SK-N-SH (cell line): ENCODE results near the gene RHBDL3. TPM values are rescaled to one million over a fixed set of nuclear protein-coding genes. Genes with fewer than 3 reads are reported as not detected.

Experiments
- CTCF ChIA-PET: fragments of 300-600, 350-600 bp; formaldehyde crosslinking; extraction: SDS; loops from one replicate; lab custom pipeline; 2021; lab: Yijun Ruan, JAX
- POLR2A ChIA-PET: fragments of 350-600 bp; sonication (Branson Sonifier 250); formaldehyde crosslinking; extraction: SDS; loops from one replicate; lab custom pipeline; 2020; ENCODE audit warnings: antibody characterized with exemption, inconsistent platforms; lab: Yijun Ruan, JAX
- DNase-seq: peaks from one replicate; pipeline ENCODE4 v3.0.0; 2012
- H2AFZ ChIP-seq: fragments of 200-600 bp; sonication (generic); 2 replicates; pipeline ENCODE4 v1.8.1; 2016; ENCODE audit warnings: antibody characterized with exemption, mild to moderate bottlenecking, low read depth
- H3F3A ChIP-seq: fragments of 200-600 bp; sonication (generic); replicated peaks from 2 replicates; pipeline ENCODE3; 2016; ENCODE audit warnings: antibody characterized with exemption, mild to moderate bottlenecking; ENCODE audit not compliant: insufficient read depth
- H3K27ac ChIP-seq, 2 experiments: fragments of 200-500 bp in 1 of 2; fragments of 200-600 bp in 1 of 2; sonication (Bioruptor generic) in 1 of 2; sonication (generic), shearing (Covaris generic) in 1 of 2; 2 replicates each; pipeline versions ENCODE4 v1.5.1 to v1.6.1; 2014 to 2016; ENCODE audit warnings: low read depth in 2 of 2, inconsistent platforms in 1 of 2, low read length in 1 of 2, mild to moderate bottlenecking in 1 of 2, mixed read lengths in 1 of 2
- H3K27me3 ChIP-seq: fragments of 200-600 bp; sonication (generic), shearing (Covaris generic); 2 replicates; pipeline ENCODE4 v1.6.1; 2016; ENCODE audit warnings: mixed run types; ENCODE audit not compliant: insufficient read depth
- H3K36me3 ChIP-seq, 2 experiments: fragments of 200-500 bp in 1 of 2; fragments of 200-600 bp in 1 of 2; sonication (Bioruptor generic) in 1 of 2; sonication (generic) in 1 of 2; replicated peaks in 1 of 2; 2 replicates each; pipeline versions ENCODE3 to v1.5.1; 2014 to 2016; ENCODE audit warnings: low read length in 1 of 2, mild to moderate bottlenecking in 1 of 2; ENCODE audit not compliant: insufficient read depth in 2 of 2, control insufficient read depth in 1 of 2
- H3K4me1 ChIP-seq, 2 experiments: fragments of 200-500 bp in 1 of 2; fragments of 200-600 bp in 1 of 2; sonication (Bioruptor generic) in 1 of 2; sonication (generic), shearing (Covaris generic) in 1 of 2; 2 replicates each; pipeline versions ENCODE4 v1.5.1 to v1.6.1; 2014 to 2016; ENCODE audit warnings: low read depth in 1 of 2, low read length in 1 of 2, mixed run types in 1 of 2; ENCODE audit not compliant: insufficient read depth in 2 of 2, control insufficient read depth in 1 of 2
- H3K4me2 ChIP-seq: fragments of 200-600 bp; sonication (generic), shearing (Covaris generic); 2 replicates; pipeline ENCODE4 v1.6.1; 2017; ENCODE audit warnings: mixed run types
- H3K4me3 ChIP-seq, 2 experiments: fragments of 200-500 bp in 1 of 2; fragments of 200-600 bp in 1 of 2; sonication (Bioruptor generic) in 1 of 2; sonication (generic), shearing (Covaris generic) in 1 of 2; 2 replicates each; pipeline versions ENCODE4 v1.5.1 to v1.8.1; 2014 to 2016; ENCODE audit warnings: low read depth in 2 of 2, inconsistent platforms in 1 of 2, low read length in 1 of 2, mild to moderate bottlenecking in 1 of 2, mixed read lengths in 1 of 2, moderate library complexity in 1 of 2
- H3K79me2 ChIP-seq: fragments of 200-600 bp; sonication (generic); 2 replicates; pipeline ENCODE4 v1.8.1; 2017; ENCODE audit warnings: mild to moderate bottlenecking; ENCODE audit not compliant: insufficient read depth
- H3K9ac ChIP-seq: fragments of 200-600 bp; sonication (generic); 2 replicates; pipeline ENCODE4 v1.6.1; 2017; ENCODE audit warnings: mixed run types
- H3K9me2 ChIP-seq: fragments of 200-600 bp; sonication (generic); 2 replicates; pipeline ENCODE4 v1.6.1; 2017; ENCODE audit warnings: mixed run types
- H3K9me3 ChIP-seq: fragments of 200-600 bp; sonication (generic); 2 replicates; pipeline ENCODE4 v1.6.1; 2017; ENCODE audit warnings: mixed run types, mild to moderate bottlenecking, moderate library complexity
- H4K20me1 ChIP-seq: fragments of 200-600 bp; sonication (generic); 2 replicates; pipeline ENCODE4 v1.6.1; 2017; ENCODE audit warnings: mild to moderate bottlenecking, mixed run types; ENCODE audit not compliant: insufficient read depth
- CHD2 ChIP-seq: fragments of 150-350 bp; IDR thresholded peaks from 2 replicates; pipeline ENCODE4 v1.6.1; 2018; ENCODE audit warnings: low read length; ENCODE audit not compliant: partially characterized antibody
- ELF1 ChIP-seq: IDR thresholded peaks from 2 replicates; pipeline ENCODE4 v1.4.0; 2012
- EZH2phosphoT487 ChIP-seq: fragments of 200-600 bp; sonication (generic); IDR thresholded peaks from 2 replicates; pipeline ENCODE4 v1.6.1; 2017; ENCODE audit warnings: low read depth, mixed run types, mild to moderate bottlenecking, antibody characterized with exemption, moderate library complexity, borderline replicate concordance
- FOSL2 ChIP-seq: IDR thresholded peaks from 2 replicates; pipeline ENCODE4 v1.4.0; 2012; ENCODE audit warnings: low read depth, mild to moderate bottlenecking, moderate library complexity, borderline replicate concordance
- FOXM1 ChIP-seq: IDR thresholded peaks from 2 replicates; pipeline ENCODE4 v1.4.0; 2012; ENCODE audit warnings: low read depth, mild to moderate bottlenecking
- GABPA ChIP-seq: IDR thresholded peaks from 2 replicates; pipeline ENCODE4 v1.4.0; 2012; ENCODE audit warnings: low read depth, mild to moderate bottlenecking
- GATA2 ChIP-seq: sonication (generic); formaldehyde crosslinking; IDR thresholded peaks from 2 replicates; pipeline ENCODE4 v1.5.0; 2020; ENCODE audit warnings: mild to moderate bottlenecking, missing genetic modification reagents
- JUND ChIP-seq: IDR thresholded peaks from 2 replicates; pipeline ENCODE4 v1.4.0; 2012
- MEF2A ChIP-seq: IDR thresholded peaks from 2 replicates; pipeline ENCODE4 v1.4.0; 2012; ENCODE audit warnings: low read depth, borderline replicate concordance
- MXI1 ChIP-seq: IDR thresholded peaks from 2 replicates; pipeline ENCODE4 v1.6.1; 2012; ENCODE audit warnings: mild to moderate bottlenecking, low read depth, low read length, improper control_type of control experiment
- NRF1 ChIP-seq: IDR thresholded peaks from 2 replicates; pipeline ENCODE4 v1.6.1; 2012; ENCODE audit warnings: low read depth, mild to moderate bottlenecking, low read length
- POLR2AphosphoS5 ChIP-seq: IDR thresholded peaks from 2 replicates; pipeline ENCODE4 v1.6.1; 2012; ENCODE audit warnings: low read depth, low read length
- RCOR1 ChIP-seq: fragments of 150-350 bp; IDR thresholded peaks from 2 replicates; pipeline ENCODE4 v1.6.1; 2017; ENCODE audit warnings: antibody characterized with exemption, low read length
- RFX5 ChIP-seq: IDR thresholded peaks from 2 replicates; pipeline ENCODE4 v1.6.1; 2012; ENCODE audit warnings: mild to moderate bottlenecking, improper control_type of control experiment, low read length
- RXRA ChIP-seq: IDR thresholded peaks from 2 replicates; pipeline ENCODE4 v1.4.0; 2012; ENCODE audit warnings: low read depth, mild to moderate bottlenecking, borderline replicate concordance
- TAF1 ChIP-seq: IDR thresholded peaks from 2 replicates; pipeline ENCODE4 v1.6.1; 2012; ENCODE audit warnings: low read depth, mild to moderate bottlenecking, low read length, moderate library complexity, borderline replicate concordance
- TEAD4 ChIP-seq: IDR thresholded peaks from 2 replicates; pipeline ENCODE4 v1.4.0; 2012; ENCODE audit warnings: mild to moderate bottlenecking, borderline replicate concordance; ENCODE audit not compliant: insufficient read depth
- WGBS: methylation state at CpG from one replicate; pipeline ENCODE4 v1.1.6; 2017; ENCODE audit warnings: low lambda C conversion rate; 5-methylcytosine and 5-hydroxymethylcytosine counted together
- polyA plus RNA-seq, 3 experiments: library from polyadenylated mRNA; depleted of rRNA; stranded (reverse); fragments of >200 nt; gene quantifications; 2 replicates each; pipeline ENCODE4 v1.2.3, GENCODE V29; 2012
- TF ChIP-seq, protein P1 (sequence below): IDR thresholded peaks from 2 replicates; pipeline ENCODE4; 2012
- TF ChIP-seq, protein P2 (sequence below): IDR thresholded peaks from 2 replicates; pipeline ENCODE4 v1.4.0; 2012; ENCODE audit warnings: low read depth, borderline replicate concordance
- TF ChIP-seq, protein P3 (sequence below): IDR thresholded peaks from 2 replicates; pipeline ENCODE4 v1.4.0; 2012; ENCODE audit warnings: low read depth, borderline replicate concordance
- TF ChIP-seq, protein P4 (sequence below): IDR thresholded peaks from 2 replicates; pipeline ENCODE4 v1.6.1; 2012; ENCODE audit warnings: mild to moderate bottlenecking, low read depth, low read length, moderate library complexity

Gene RHBDL3
- polyA plus RNA-seq, 1 of the 3 experiments (the other 2 are of a cell fraction) = 0.72 TPM

DNA sequence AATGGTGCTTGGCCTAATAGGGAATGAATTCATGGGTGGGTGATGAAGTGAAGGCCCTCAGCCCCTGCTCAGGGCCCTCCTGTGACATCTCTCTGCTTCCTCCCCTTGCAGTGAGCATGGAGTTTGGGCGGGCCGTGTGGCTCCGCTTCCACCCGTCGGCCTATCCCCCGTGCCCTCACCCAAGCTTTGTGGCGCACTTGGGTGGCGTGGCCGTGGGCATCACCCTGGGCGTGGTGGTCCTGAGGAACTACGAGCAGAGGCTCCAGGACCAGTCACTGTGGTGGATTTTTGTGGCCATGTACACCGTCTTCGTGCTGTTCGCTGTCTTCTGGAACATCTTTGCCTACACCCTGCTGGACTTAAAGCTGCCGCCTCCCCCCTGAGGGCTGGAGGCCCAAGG, 55.2 kb downstream of the RHBDL3 start:
- no peak overlapping the region for H3K27ac ChIP-seq
- no peaks in the 10 kb centered on the region for H3K27me3 ChIP-seq
- no peaks in the 10 kb centered on the region for H3K9me2 ChIP-seq
- no peaks in the 10 kb centered on the region for H3K79me2 ChIP-seq
- no peaks in the 10 kb centered on the region for H3K36me3 ChIP-seq
- H3K9me3 ChIP-seq = no peaks in the 10 kb centered on the region
- H3K9ac ChIP-seq = no peak overlapping the region
- ChIA-PET POLR2A (no interaction called here), CTCF (interaction anchor here (0.7 to 11.5 kb wide), 8 partner anchors 10 to 178 kb away, joined by 3 to 192 read pairs (median 6); no protein-coding TSS in a partner anchor)
- DNase-seq = no peak
- H3F3A ChIP-seq = no peaks in the 10 kb centered on the region
- TF ChIP-seq, protein P1, sequence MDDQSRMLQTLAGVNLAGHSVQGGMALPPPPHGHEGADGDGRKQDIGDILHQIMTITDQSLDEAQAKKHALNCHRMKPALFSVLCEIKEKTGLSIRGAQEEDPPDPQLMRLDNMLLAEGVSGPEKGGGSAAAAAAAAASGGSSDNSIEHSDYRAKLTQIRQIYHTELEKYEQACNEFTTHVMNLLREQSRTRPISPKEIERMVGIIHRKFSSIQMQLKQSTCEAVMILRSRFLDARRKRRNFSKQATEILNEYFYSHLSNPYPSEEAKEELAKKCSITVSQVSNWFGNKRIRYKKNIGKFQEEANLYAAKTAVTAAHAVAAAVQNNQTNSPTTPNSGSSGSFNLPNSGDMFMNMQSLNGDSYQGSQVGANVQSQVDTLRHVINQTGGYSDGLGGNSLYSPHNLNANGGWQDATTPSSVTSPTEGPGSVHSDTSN = no peak
- no peak for TF ChIP-seq RCOR1
- TF ChIP-seq MXI1 = no peak
- TF ChIP-seq GATA2 (CRISPR knock-in tag) = no peak
- TF ChIP-seq MEF2A = no peak
- TF ChIP-seq EZH2phosphoT487 = no peak
- no peak for TF ChIP-seq RFX5
- TF ChIP-seq ELF1 = no peak
- TF ChIP-seq TAF1 = no peak
- TF ChIP-seq TEAD4 = no peak
- no peak for TF ChIP-seq RXRA
- no peak for TF ChIP-seq CHD2
- no peak for TF ChIP-seq POLR2AphosphoS5
- TF ChIP-seq, protein P2, sequence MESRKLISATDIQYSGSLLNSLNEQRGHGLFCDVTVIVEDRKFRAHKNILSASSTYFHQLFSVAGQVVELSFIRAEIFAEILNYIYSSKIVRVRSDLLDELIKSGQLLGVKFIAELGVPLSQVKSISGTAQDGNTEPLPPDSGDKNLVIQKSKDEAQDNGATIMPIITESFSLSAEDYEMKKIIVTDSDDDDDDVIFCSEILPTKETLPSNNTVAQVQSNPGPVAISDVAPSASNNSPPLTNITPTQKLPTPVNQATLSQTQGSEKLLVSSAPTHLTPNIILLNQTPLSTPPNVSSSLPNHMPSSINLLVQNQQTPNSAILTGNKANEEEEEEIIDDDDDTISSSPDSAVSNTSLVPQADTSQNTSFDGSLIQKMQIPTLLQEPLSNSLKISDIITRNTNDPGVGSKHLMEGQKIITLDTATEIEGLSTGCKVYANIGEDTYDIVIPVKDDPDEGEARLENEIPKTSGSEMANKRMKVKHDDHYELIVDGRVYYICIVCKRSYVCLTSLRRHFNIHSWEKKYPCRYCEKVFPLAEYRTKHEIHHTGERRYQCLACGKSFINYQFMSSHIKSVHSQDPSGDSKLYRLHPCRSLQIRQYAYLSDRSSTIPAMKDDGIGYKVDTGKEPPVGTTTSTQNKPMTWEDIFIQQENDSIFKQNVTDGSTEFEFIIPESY = no peak
- no peak for TF ChIP-seq FOSL2
- no peak for TF ChIP-seq GABPA
- no peak overlapping the region for H2AFZ ChIP-seq
- H3K4me1 ChIP-seq = peaks cover 8 to 9% of the 10 kb centered on the region in 2 experiments; a peak in 1 of 4 replicates
- no peak overlapping the region for H3K4me3 ChIP-seq
- no peak overlapping the region for H3K4me2 ChIP-seq
- WGBS = 92% methylated on average over 12 of the region's 15 CpGs
- no peaks in the 10 kb centered on the region for H4K20me1 ChIP-seq

DNA sequence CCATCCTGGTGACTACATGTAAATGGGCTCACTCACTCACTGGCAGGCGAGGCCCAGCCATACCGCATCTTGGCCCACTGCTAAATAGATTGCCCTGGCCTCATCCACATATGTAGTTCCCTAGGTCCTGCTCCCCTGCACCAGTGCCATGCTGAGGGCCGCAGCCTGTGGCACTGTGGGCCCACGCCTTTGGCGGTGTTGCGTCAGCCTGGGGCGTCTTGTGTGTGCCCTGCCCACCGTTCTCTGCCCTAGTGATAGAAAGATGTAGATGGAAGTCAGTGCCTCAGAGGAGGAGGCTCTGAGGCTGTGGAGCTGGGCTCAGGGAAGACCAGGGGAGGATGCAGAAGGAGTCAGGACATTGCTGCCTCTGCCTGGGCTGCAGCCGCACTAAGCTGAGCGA, 57.4 kb downstream of the RHBDL3 start:
- H2AFZ ChIP-seq = no peak overlapping the region
- ChIA-PET CTCF (interaction anchor here (2.2 to 11.5 kb wide), 2 partner anchors 67 to 119 kb away, joined by 5 to 192 read pairs; no protein-coding TSS in a partner anchor), POLR2A (no interaction called here)
- TF ChIP-seq NRF1 (no peak), ELF1 (no peak), RXRA (no peak), JUND (no peak), RCOR1 (no peak), MEF2A (no peak), FOXM1 (no peak), TAF1 (no peak)
- TF ChIP-seq, protein P3, sequence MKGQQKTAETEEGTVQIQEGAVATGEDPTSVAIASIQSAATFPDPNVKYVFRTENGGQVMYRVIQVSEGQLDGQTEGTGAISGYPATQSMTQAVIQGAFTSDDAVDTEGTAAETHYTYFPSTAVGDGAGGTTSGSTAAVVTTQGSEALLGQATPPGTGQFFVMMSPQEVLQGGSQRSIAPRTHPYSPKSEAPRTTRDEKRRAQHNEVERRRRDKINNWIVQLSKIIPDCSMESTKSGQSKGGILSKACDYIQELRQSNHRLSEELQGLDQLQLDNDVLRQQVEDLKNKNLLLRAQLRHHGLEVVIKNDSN = no peak
- TF ChIP-seq, protein P4, sequence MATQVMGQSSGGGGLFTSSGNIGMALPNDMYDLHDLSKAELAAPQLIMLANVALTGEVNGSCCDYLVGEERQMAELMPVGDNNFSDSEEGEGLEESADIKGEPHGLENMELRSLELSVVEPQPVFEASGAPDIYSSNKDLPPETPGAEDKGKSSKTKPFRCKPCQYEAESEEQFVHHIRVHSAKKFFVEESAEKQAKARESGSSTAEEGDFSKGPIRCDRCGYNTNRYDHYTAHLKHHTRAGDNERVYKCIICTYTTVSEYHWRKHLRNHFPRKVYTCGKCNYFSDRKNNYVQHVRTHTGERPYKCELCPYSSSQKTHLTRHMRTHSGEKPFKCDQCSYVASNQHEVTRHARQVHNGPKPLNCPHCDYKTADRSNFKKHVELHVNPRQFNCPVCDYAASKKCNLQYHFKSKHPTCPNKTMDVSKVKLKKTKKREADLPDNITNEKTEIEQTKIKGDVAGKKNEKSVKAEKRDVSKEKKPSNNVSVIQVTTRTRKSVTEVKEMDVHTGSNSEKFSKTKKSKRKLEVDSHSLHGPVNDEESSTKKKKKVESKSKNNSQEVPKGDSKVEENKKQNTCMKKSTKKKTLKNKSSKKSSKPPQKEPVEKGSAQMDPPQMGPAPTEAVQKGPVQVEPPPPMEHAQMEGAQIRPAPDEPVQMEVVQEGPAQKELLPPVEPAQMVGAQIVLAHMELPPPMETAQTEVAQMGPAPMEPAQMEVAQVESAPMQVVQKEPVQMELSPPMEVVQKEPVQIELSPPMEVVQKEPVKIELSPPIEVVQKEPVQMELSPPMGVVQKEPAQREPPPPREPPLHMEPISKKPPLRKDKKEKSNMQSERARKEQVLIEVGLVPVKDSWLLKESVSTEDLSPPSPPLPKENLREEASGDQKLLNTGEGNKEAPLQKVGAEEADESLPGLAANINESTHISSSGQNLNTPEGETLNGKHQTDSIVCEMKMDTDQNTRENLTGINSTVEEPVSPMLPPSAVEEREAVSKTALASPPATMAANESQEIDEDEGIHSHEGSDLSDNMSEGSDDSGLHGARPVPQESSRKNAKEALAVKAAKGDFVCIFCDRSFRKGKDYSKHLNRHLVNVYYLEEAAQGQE = no peak
- H3K4me1 ChIP-seq = peaks cover 8 to 9% of the 10 kb centered on the region in 2 experiments; a peak in 1 of 4 replicates
- no peak overlapping the region for H3K4me3 ChIP-seq
- no peaks in the 10 kb centered on the region for H3K9me2 ChIP-seq
- no peaks in the 10 kb centered on the region for H3K36me3 ChIP-seq
- no peaks in the 10 kb centered on the region for H4K20me1 ChIP-seq
- H3K79me2 ChIP-seq = no peaks in the 10 kb centered on the region
- no peaks in the 10 kb centered on the region for H3K9me3 ChIP-seq
- peaks cover 3% of the 10 kb centered on the region for H3F3A ChIP-seq
- no peak overlapping the region for H3K27ac ChIP-seq
- DNase-seq = no peak
- H3K4me2 ChIP-seq = no peak overlapping the region
- no peaks in the 10 kb centered on the region for H3K27me3 ChIP-seq
- no peak overlapping the region for H3K9ac ChIP-seq
- WGBS = 100% methylated on average over 7 of the region's 10 CpGs
